Lung (tissue), 12 donors: ENCODE data around the gene HCRT. TPM values are rescaled to one million over a fixed set of nuclear protein-coding genes. Genes with fewer than 3 reads are reported as not detected.

Experiments
- ATAC-seq: fragments of 200-7000 bp; cut with Tn5 transposase; one replicate; pipeline ENCODE4 v1.9.1; 2020; ENCODE audit warnings: moderate number of reproducible peaks; ENCODE audit not compliant: insufficient read depth, low FRiP score
- DNase-seq, 3 donors: peaks; one replicate each; pipeline ENCODE4 v3.0.0-alpha.2; 2013 to 2017
- H3K27ac ChIP-seq, 2 donors: one replicate each; pipeline ENCODE4 v1.5.1; 2013; ENCODE audit warnings: mild to moderate bottlenecking in 2 of 2, moderate library complexity in 2 of 2, control low read depth in 1 of 2, inconsistent platforms in 1 of 2, low read depth in 1 of 2, low read length in 1 of 2
- H3K27me3 ChIP-seq, 3 donors: one replicate each; pipeline ENCODE4 v1.5.1; 2013; ENCODE audit warnings: low read length in 2 of 3; ENCODE audit not compliant: control insufficient read depth in 3 of 3, insufficient read depth in 3 of 3
- H3K36me3 ChIP-seq, 4 donors: one replicate each; pipeline ENCODE4 v1.5.1; 2013; ENCODE audit warnings: low read length in 4 of 4, mild to moderate bottlenecking in 1 of 4, moderate library complexity in 1 of 4; ENCODE audit not compliant: control insufficient read depth in 4 of 4, insufficient read depth in 4 of 4
- H3K4me1 ChIP-seq, 5 donors: one replicate each; pipeline ENCODE4 v1.5.1; 2013; ENCODE audit warnings: low read length in 5 of 5, mild to moderate bottlenecking in 2 of 5, moderate library complexity in 1 of 5; ENCODE audit not compliant: control insufficient read depth in 5 of 5, insufficient read depth in 5 of 5
- H3K4me3 ChIP-seq: one replicate; pipeline ENCODE4 v1.5.1; 2013; ENCODE audit warnings: mild to moderate bottlenecking, control low read depth, moderate library complexity
- H3K9ac ChIP-seq, 2 donors: one replicate each; pipeline ENCODE4 v1.5.1; 2013; ENCODE audit warnings: low read length in 2 of 2, control low read depth in 1 of 2; ENCODE audit not compliant: insufficient read depth in 1 of 2
- H3K9me3 ChIP-seq, 4 donors: one replicate each; pipeline ENCODE4 v1.5.1; 2013; ENCODE audit warnings: low read length in 3 of 4, mild to moderate bottlenecking in 1 of 4, moderate library complexity in 1 of 4; ENCODE audit not compliant: control insufficient read depth in 4 of 4, insufficient read depth in 3 of 4
- CTCF ChIP-seq: IDR thresholded peaks from 2 replicates; pipeline ENCODE4 v1.5.1; 2012; ENCODE audit warnings: mild to moderate bottlenecking; ENCODE audit errors: control extremely low read depth, extremely low read depth
- WGBS, 2 donors: extraction: QIAGEN DNeasy Blood & Tissue Kit; methylation state at CpG; one replicate each; pipeline ENCODE4 v1.1.7; 2013; 5-methylcytosine and 5-hydroxymethylcytosine counted together
- polyA plus RNA-seq, 2 donors: library from polyadenylated mRNA; stranded (reverse); fragments of 200-250 nt; gene quantifications; one replicate each; pipeline ENCODE4 v1.2.1, GENCODE V29; 2013
- total RNA-seq, 2 donors: library from RNA; depleted of rRNA in 1 of 2; stranded (reverse); fragments of >200 nt in 1 of 2; gene quantifications; one replicate each; pipeline ENCODE4 v1.2.1, GENCODE V29; 2014 to 2021
- donor health status: control.
- donor health status: control.
- donor health status: Bipolar disorder and iron deficiency.
- donor health status: healthy.
- donor health status: DM: yes; HTN: yes; CAD: no.

Gene HCRT
- total and polyA plus RNA-seq, 4 donors = not detected

DNA sequence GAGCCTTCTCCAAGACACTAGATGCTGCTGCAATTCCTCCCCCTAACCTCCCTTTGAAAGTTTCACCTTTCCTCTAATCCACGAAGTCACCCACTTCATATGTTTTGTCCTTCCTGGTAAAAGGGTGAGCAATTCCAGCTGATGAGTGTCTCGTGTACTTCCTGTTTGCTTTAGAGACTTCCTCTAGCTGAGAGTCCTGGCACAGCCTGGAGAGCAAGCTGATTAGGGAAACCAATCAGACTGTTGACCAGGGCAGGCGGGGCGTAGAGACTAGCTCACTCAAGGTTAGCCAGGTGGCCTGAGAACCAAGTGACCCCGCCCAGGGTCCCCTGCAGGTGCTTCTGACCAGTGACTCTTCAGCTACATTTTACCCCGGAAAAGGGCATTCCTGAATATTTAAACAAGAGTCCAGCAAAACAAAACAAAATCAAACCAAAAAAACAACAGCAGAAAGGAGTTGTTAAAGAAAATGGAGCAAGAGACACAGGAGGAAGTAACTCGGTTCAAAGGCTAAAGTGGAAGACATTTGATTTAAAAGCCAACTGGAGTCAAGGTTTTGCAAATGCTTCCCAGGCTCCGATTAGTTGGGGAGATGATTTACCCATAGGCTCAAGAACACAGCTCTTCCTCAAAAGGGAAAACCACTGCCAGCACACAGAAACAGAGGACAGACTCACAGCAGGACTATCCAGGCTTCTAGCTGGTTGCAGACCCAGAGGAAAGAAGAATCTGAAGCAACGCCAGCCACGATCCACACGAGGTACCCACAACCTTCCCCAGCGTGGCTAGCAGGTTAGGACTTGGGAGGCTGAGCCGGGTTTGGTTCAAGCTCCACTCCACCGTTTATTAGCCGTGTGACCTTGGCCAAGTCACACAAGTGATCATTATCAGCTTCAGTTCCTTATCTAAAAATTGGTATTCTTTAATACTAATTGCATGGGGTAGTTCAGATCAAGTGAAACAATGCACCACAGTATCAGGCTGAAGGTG is 49.3 kb downstream of the HCRT start:
- peaks cover 20 to 44% (median 31%) of the 10 kb centered on the region in 5 donors for H3K4me1 ChIP-seq
- H3K9me3 ChIP-seq = no peaks in the 10 kb centered on the region
- peak; percentile 51 to 87 (median 63) for DNase-seq
- peak; percentile 84 for ATAC-seq
- WGBS, 2 donors = 33 to 37% methylated on average over 15 of the region's 15 CpGs
- TF ChIP-seq CTCF = no peak
- H3K27me3 ChIP-seq = no peaks in the 10 kb centered on the region
- H3K36me3 ChIP-seq = peaks cover 0 to 2% (median under 1%) of the 10 kb centered on the region in 4 donors
- peak overlapping the region; percentile 86 to 90 for H3K27ac ChIP-seq
- H3K4me3 ChIP-seq = no peak overlapping the region
- H3K9ac ChIP-seq = no peak overlapping the region

DNA sequence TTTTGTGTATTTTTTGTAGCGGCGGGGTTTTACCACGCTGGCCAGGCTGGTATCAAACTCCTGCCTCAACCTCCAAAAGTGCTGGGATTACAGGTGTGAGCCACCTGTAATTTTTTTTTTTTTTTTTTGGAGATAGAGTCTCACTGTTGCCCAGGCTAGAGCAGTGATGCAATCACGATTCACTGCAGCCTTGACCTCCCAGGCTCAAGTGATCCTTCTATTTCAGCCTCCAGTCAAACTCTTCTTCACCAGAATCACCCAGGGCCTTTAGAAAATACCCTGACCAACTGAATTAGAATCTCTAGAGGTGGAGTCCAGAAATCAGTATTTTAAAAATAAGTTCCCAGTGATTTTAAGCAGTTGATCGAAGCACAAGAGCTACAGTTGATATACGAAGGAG is 50.1 kb downstream of the HCRT start:
- DNase-seq (no peak), ATAC-seq (no peak)
- peaks cover 20 to 49% (median 36%) of the 10 kb centered on the region in 5 donors for H3K4me1 ChIP-seq
- peaks cover 0 to 8% (median 1%) of the 10 kb centered on the region in 4 donors for H3K36me3 ChIP-seq
- no peak overlapping the region for H3K9ac ChIP-seq
- WGBS, 2 donors = 69 to 79% methylated on average over 6 of the region's 6 CpGs
- H3K9me3 ChIP-seq = no peaks in the 10 kb centered on the region
- H3K4me3 ChIP-seq = no peak overlapping the region
- TF ChIP-seq CTCF = no peak
- H3K27me3 ChIP-seq = no peaks in the 10 kb centered on the region
- peak overlapping the region; percentile 86 to 90 for H3K27ac ChIP-seq

Other genes starting within 250 kb of the HCRT start
- 10 to 100 TPM; 34.8 to 53.5 TPM for gene CNP, start 218.7 kb downstream of the HCRT start, total RNA-seq
- 10 to 100 TPM; 32.3 to 33.1 TPM for gene CNP, start 218.7 kb downstream of the HCRT start, polyA plus RNA-seq
- gene DNAJC7, start 168.0 kb downstream of the HCRT start, total RNA-seq = 10 to 100 TPM; 84.1 to 89.3 TPM
- gene DNAJC7, start 168.0 kb downstream of the HCRT start, polyA plus RNA-seq = 10 to 100 TPM; 66.2 to 81.8 TPM
- gene NKIRAS2, start 165.4 kb downstream of the HCRT start, total RNA-seq = 10 to 100 TPM; 29.2 to 32.0 TPM
- gene NKIRAS2, start 165.4 kb downstream of the HCRT start, polyA plus RNA-seq = 10 to 100 TPM; 32.7 to 44.2 TPM
- gene C17orf113, start 134.9 kb downstream of the HCRT start, total RNA-seq = 1 to 10 TPM; 1.7 to 3.6 TPM
- under 1 TPM; 0.38 to 0.71 TPM for gene C17orf113, start 134.9 kb downstream of the HCRT start, polyA plus RNA-seq
- gene ZNF385C, start 87.0 kb downstream of the HCRT start, total RNA-seq = under 1 TPM; 0.34 to 0.40 TPM
- gene ZNF385C, start 87.0 kb downstream of the HCRT start, polyA plus RNA-seq = under 1 TPM; 0.14 to 0.57 TPM
- 10 to 100 TPM; 14.7 to 28.6 TPM for gene DHX58, start 72.7 kb downstream of the HCRT start, total RNA-seq
- 10 to 100 TPM; 22.9 to 35.1 TPM for gene DHX58, start 72.7 kb downstream of the HCRT start, polyA plus RNA-seq
- gene KAT2A, start 64.1 kb downstream of the HCRT start, total RNA-seq = 10 to 100 TPM; 18.8 to 37.1 TPM
- 10 to 100 TPM; 28.3 to 56.8 TPM for gene KAT2A, start 64.1 kb downstream of the HCRT start, polyA plus RNA-seq
- under 1 TPM in 1 of 2 donors, not detected in 1; 0.20 TPM for gene HSPB9, start 62.6 kb downstream of the HCRT start, total RNA-seq
- under 1 TPM; 0.03 to 0.18 TPM for gene HSPB9, start 62.6 kb downstream of the HCRT start, polyA plus RNA-seq
- 100 to 1,000 TPM in 1 of 2 donors, 10 to 100 TPM in 1; 73.0 to 180 TPM for gene RAB5C, start 30.5 kb downstream of the HCRT start, total RNA-seq
- gene RAB5C, start 30.5 kb downstream of the HCRT start, polyA plus RNA-seq = 100 to 1,000 TPM; 132 to 307 TPM
- under 1 TPM; 0.11 to 0.31 TPM for gene KCNH4, start 4.3 kb downstream of the HCRT start, total RNA-seq
- gene KCNH4, start 4.3 kb downstream of the HCRT start, polyA plus RNA-seq = under 1 TPM; 0.04 to 0.57 TPM
- gene GHDC, start 9.0 kb upstream of the HCRT start, total RNA-seq = 10 to 100 TPM; 17.2 to 33.3 TPM
- 10 to 100 TPM; 19.3 to 26.0 TPM for gene GHDC, start 9.0 kb upstream of the HCRT start, polyA plus RNA-seq
- gene STAT5B, start 90.9 kb upstream of the HCRT start, total RNA-seq = 10 to 100 TPM; 49.5 to 53.6 TPM
- 10 to 100 TPM; 23.3 to 46.8 TPM for gene STAT5B, start 90.9 kb upstream of the HCRT start, polyA plus RNA-seq
- 10 to 100 TPM; 20.9 to 52.0 TPM for gene STAT5A, start 103.0 kb upstream of the HCRT start, total RNA-seq
- 10 to 100 TPM; 16.4 to 42.8 TPM for gene STAT5A, start 103.0 kb upstream of the HCRT start, polyA plus RNA-seq
- 100 to 1,000 TPM; 267 to 297 TPM for gene STAT3, start 203.0 kb upstream of the HCRT start, total RNA-seq
- 100 to 1,000 TPM in 1 of 2 donors, 10 to 100 TPM in 1; 69.9 to 211 TPM for gene STAT3, start 203.0 kb upstream of the HCRT start, polyA plus RNA-seq
- gene CAVIN1, start 237.8 kb upstream of the HCRT start, total RNA-seq = 100 to 1,000 TPM; 185 to 277 TPM
- 100 to 1,000 TPM; 110 to 134 TPM for gene CAVIN1, start 237.8 kb upstream of the HCRT start, polyA plus RNA-seq